Muscle layer of duodenum (tissue), 2 donors: ENCODE results near the gene CIDEA.
A peak's percentile ranks its signal among the peaks of the same experiment; 100 is the strongest.

ENCODE experiments used
- H3K27ac ChIP-seq: one replicate; pipeline ENCODE4 v1.7.0; 2013; ENCODE audit warnings: mild to moderate bottlenecking, low read length
- H3K27me3 ChIP-seq: one replicate; pipeline ENCODE4 v1.7.0; 2013; ENCODE audit warnings: low read depth, mild to moderate bottlenecking, control low read depth, low read length
- H3K36me3 ChIP-seq, 2 donors: one replicate each; pipeline ENCODE4 v1.7.0; 2013; ENCODE audit warnings: low read length in 2 of 2, control low read depth in 1 of 2, mild to moderate bottlenecking in 1 of 2; ENCODE audit not compliant: insufficient read depth in 2 of 2, control insufficient read depth in 1 of 2
- H3K4me1 ChIP-seq, 2 donors: one replicate each; pipeline ENCODE4 v1.7.0; 2013; ENCODE audit warnings: low read length in 2 of 2, mild to moderate bottlenecking in 2 of 2, control low read depth in 1 of 2, moderate library complexity in 1 of 2; ENCODE audit not compliant: insufficient read depth in 2 of 2, control insufficient read depth in 1 of 2
- H3K4me3 ChIP-seq, 2 donors: one replicate each; pipeline ENCODE4 v1.7.0; 2013; ENCODE audit warnings: low read length in 2 of 2, low read depth in 1 of 2, mild to moderate bottlenecking in 1 of 2
- H3K9me3 ChIP-seq, 2 donors: one replicate each; pipeline ENCODE4 v1.7.0; 2013; ENCODE audit warnings: low read length in 2 of 2, control low read depth in 1 of 2, mild to moderate bottlenecking in 1 of 2; ENCODE audit not compliant: control insufficient read depth in 1 of 2
- donor health status: healthy.

The CIDEA gene

GRCh38 chr18:12245793-12246135, 8.4 kb upstream of the CIDEA start:
- Histone ChIP-seq H3K27ac (no peak overlapping the region), H3K4me3 (no peak overlapping the region), H3K4me1 (no peaks in the 10 kb centered on the region), H3K36me3 (no peaks in the 10 kb centered on the region), H3K9me3 (no peaks in the 10 kb centered on the region), H3K27me3 (no peaks in the 10 kb centered on the region)

GRCh38 chr18:12246849-12247808, 7.0 kb upstream of the CIDEA start:
- Histone ChIP-seq H3K9me3 (no peaks in the 10 kb centered on the region), H3K36me3 (no peaks in the 10 kb centered on the region), H3K27ac (no peak overlapping the region), H3K4me1 (no peaks in the 10 kb centered on the region), H3K4me3 (no peak overlapping the region), H3K27me3 (no peaks in the 10 kb centered on the region)

GRCh38 chr18:12247946-12248345, 6.2 kb upstream of the CIDEA start:
- H3K9me3 ChIP-seq, result no peaks in the 10 kb centered on the region
- H3K27me3 ChIP-seq, result peaks cover 3% of the 10 kb centered on the region
- H3K27ac ChIP-seq, result no peak overlapping the region
- no peaks in the 10 kb centered on the region for H3K4me1 ChIP-seq
- no peaks in the 10 kb centered on the region for H3K36me3 ChIP-seq
- H3K4me3 ChIP-seq, result no peak overlapping the region

- Histone ChIP-seq H3K4me3 (no peak overlapping the region), H3K36me3 (no peaks in the 10 kb centered on the region), H3K4me1 (peaks cover 0 to 10% of the 10 kb centered on the region in 2 donors), H3K9me3 (no peaks in the 10 kb centered on the region), H3K27me3 (peaks cover 14% of the 10 kb centered on the region), H3K27ac (no peak overlapping the region)
These were observed 5.0 kb upstream of the CIDEA start for GRCh38 chr18:12248926-12249720.

- no peaks in the 10 kb centered on the region for H3K36me3 ChIP-seq
- H3K4me1 ChIP-seq, result peaks cover 0 to 18% of the 10 kb centered on the region in 2 donors
- H3K4me3 ChIP-seq, result no peak overlapping the region
- H3K27me3 ChIP-seq, result peaks cover 24% of the 10 kb centered on the region
- no peaks in the 10 kb centered on the region for H3K9me3 ChIP-seq
- no peak overlapping the region for H3K27ac ChIP-seq
These were observed 2.9 kb upstream of the CIDEA start for GRCh38 chr18:12251311-12251710.

- H3K4me1 ChIP-seq, result peaks cover 0 to 18% of the 10 kb centered on the region in 2 donors
- H3K4me3 ChIP-seq, result no peak overlapping the region
- peaks cover 27% of the 10 kb centered on the region for H3K27me3 ChIP-seq
These were observed 2.1 kb upstream of the CIDEA start for GRCh38 chr18:12252061-12252460.

GRCh38 chr18:12253027-12253426, 1.1 kb upstream of the CIDEA start:
- no peak overlapping the region for H3K27ac ChIP-seq
- no peaks in the 10 kb centered on the region for H3K9me3 ChIP-seq
- peaks cover 28% of the 10 kb centered on the region for H3K27me3 ChIP-seq
- H3K36me3 ChIP-seq, result no peaks in the 10 kb centered on the region
- H3K4me1 ChIP-seq, result peaks cover 0 to 18% of the 10 kb centered on the region in 2 donors
- H3K4me3 ChIP-seq, result no peak overlapping the region

More at GRCh38 chr18:12252061-12252460, 2.1 kb upstream of the CIDEA start:
- H3K36me3 ChIP-seq, result no peaks in the 10 kb centered on the region
- H3K9me3 ChIP-seq, result no peaks in the 10 kb centered on the region
- no peak overlapping the region for H3K27ac ChIP-seq

GRCh38 chr18:12253663-12254135, 462 bp upstream of the CIDEA start:
- Histone ChIP-seq H3K4me3 (peak overlapping the region; percentile 1 to 66), H3K9me3 (no peaks in the 10 kb centered on the region), H3K27me3 (peaks cover 28% of the 10 kb centered on the region), H3K4me1 (peaks cover 0 to 18% of the 10 kb centered on the region in 2 donors), H3K36me3 (no peaks in the 10 kb centered on the region), H3K27ac (no peak overlapping the region)

- Histone ChIP-seq H3K27me3 (peaks cover 28% of the 10 kb centered on the region), H3K9me3 (no peaks in the 10 kb centered on the region), H3K27ac (no peak overlapping the region), H3K4me1 (peaks cover 0 to 18% of the 10 kb centered on the region in 2 donors), H3K4me3 (peak overlapping the region in 1 of 2 donors; percentile 66), H3K36me3 (no peaks in the 10 kb centered on the region)
These were observed 805 bp downstream of the CIDEA start for GRCh38 chr18:12254820-12255511.

- Histone ChIP-seq H3K27ac (no peak overlapping the region), H3K4me3 (no peak overlapping the region), H3K36me3 (no peaks in the 10 kb centered on the region), H3K4me1 (peaks cover 0 to 18% of the 10 kb centered on the region in 2 donors), H3K9me3 (no peaks in the 10 kb centered on the region), H3K27me3 (peaks cover 28% of the 10 kb centered on the region)
These were observed 1.5 kb downstream of the CIDEA start for GRCh38 chr18:12255626-12256026.

GRCh38 chr18:12256951-12257350, 2.8 kb downstream of the CIDEA start:
- Histone ChIP-seq H3K27ac (no peak overlapping the region), H3K4me3 (no peak overlapping the region), H3K9me3 (no peaks in the 10 kb centered on the region), H3K36me3 (no peaks in the 10 kb centered on the region), H3K4me1 (peaks cover 0 to 18% of the 10 kb centered on the region in 2 donors), H3K27me3 (peaks cover 28% of the 10 kb centered on the region)
